ENCODE data around the gene FRMD6. TPM values are rescaled to one million over a fixed set of nuclear protein-coding genes. Genes with fewer than 3 reads are reported as not detected.
A peak's percentile ranks its signal among the peaks of the same experiment; 100 is the strongest.

Gene FRMD6
- total and polyA plus RNA-seq, 9 of the 15 experiments (the other 6 are each of a cell fraction or from before 2014, with no cell fraction given): 0.11 to 0.92 (median 0.53) TPM

DNA sequence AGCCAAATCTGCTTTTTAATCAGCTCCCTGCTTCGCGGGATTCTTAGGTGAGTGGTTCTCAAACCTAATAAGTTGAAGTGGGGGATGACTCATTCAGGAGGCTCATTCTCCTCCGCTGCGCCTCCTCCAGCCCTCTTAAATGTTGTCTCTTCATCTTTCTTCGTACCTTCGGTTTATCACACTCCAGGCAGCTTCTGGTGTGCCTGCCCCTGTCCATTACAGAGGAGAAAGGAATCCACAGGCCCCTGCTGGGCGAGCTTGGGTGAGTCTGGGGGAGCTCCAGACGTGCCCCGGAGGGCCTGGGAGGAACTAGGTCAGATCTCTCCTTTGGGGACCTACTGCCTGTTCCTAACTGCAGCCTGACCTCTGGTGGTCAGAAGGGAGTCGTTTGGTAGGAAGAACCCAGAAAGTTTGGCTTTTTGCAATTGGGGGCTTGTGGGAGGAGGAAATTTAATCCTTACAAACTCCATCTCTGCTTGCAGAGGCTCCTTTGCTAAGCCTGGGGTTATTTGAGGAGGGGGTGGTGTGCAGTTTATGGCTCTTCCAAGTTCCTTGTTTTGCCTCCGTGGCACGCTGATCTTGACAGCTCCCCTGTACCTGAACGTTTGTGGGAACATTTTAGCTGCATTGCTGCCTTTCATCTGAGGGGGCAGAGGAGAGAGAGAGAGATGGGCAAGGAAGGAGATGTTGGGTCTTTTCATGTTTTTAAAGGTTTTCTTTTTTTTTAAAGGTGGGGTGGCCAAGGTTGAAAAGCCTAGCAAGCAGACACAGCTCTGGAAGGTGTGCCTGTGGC lies 124.6 kb downstream of the FRMD6 start (continued):
- TF ChIP-seq, protein P1, sequence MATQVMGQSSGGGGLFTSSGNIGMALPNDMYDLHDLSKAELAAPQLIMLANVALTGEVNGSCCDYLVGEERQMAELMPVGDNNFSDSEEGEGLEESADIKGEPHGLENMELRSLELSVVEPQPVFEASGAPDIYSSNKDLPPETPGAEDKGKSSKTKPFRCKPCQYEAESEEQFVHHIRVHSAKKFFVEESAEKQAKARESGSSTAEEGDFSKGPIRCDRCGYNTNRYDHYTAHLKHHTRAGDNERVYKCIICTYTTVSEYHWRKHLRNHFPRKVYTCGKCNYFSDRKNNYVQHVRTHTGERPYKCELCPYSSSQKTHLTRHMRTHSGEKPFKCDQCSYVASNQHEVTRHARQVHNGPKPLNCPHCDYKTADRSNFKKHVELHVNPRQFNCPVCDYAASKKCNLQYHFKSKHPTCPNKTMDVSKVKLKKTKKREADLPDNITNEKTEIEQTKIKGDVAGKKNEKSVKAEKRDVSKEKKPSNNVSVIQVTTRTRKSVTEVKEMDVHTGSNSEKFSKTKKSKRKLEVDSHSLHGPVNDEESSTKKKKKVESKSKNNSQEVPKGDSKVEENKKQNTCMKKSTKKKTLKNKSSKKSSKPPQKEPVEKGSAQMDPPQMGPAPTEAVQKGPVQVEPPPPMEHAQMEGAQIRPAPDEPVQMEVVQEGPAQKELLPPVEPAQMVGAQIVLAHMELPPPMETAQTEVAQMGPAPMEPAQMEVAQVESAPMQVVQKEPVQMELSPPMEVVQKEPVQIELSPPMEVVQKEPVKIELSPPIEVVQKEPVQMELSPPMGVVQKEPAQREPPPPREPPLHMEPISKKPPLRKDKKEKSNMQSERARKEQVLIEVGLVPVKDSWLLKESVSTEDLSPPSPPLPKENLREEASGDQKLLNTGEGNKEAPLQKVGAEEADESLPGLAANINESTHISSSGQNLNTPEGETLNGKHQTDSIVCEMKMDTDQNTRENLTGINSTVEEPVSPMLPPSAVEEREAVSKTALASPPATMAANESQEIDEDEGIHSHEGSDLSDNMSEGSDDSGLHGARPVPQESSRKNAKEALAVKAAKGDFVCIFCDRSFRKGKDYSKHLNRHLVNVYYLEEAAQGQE (IDR thresholded peaks at IDR 0.05; ENCODE audit: borderline replicate concordance): peak; percentile 36; the same call in 1 of the 2 replicates
- TF ChIP-seq, protein P1 (CRISPR knock-in tag; IDR thresholded peaks at IDR 0.05; ENCODE audit: low read depth): no peak
